Erythroblast (primary cell): ENCODE data around the gene AP4M1.

ENCODE experiments used
- GATA1 ChIP-seq: IDR thresholded peaks from 2 replicates; pipeline ENCODE4 v1.6.1; 2011; ENCODE audit warnings: low read depth, mild to moderate bottlenecking, control low read depth, low read length, moderate library complexity
- POLR2A ChIP-seq: IDR thresholded peaks from 2 replicates; pipeline ENCODE4 v1.6.1; 2011; ENCODE audit warnings: mild to moderate bottlenecking, low read length

DNA sequence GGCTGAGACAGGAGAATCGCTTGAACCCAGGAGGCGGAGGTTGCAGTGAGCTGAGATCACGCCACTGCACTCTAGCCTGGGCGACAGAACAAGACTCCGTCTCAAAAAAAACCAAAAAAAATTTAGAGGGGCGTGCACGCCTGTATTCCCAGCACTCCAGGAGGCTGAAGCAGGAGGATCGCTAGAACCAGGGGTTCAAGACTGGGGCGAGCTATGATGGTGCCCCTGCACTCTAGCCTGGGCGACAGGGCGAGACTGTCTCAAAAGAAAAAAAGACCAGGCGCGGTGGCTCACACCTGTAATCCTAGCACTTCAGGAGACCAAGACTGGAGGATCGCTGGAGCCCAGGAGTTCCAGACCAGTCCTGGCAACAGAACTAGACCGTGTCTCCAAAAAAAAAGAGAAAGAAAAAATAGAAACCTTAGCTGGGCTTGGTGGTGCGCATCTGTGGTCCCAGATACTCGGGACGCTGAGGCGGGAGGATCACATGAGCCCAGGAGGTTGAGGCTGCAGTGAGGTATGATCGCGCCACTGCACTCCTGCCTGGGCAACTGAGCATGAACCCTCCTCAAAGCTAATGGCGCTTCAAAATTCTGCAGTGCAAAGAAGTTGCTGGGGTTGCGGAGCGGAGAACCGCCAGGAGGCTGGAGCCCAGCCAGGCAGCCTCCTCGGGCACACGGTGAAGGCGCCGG lies 24.9 kb downstream of the AP4M1 start:
- TF ChIP-seq POLR2A (peak; percentile 79), GATA1 (no peak)
